Measurements from ENCODE around the gene AHCYL2.
A peak's percentile ranks its signal among the peaks of the same experiment; 100 is the strongest.
"Not testable (repeated sequence)": the region's sequence is repeated elsewhere in the genome, so short reads cannot be mapped to it uniquely, and the experiment has no call there.

Gene AHCYL2

DNA sequence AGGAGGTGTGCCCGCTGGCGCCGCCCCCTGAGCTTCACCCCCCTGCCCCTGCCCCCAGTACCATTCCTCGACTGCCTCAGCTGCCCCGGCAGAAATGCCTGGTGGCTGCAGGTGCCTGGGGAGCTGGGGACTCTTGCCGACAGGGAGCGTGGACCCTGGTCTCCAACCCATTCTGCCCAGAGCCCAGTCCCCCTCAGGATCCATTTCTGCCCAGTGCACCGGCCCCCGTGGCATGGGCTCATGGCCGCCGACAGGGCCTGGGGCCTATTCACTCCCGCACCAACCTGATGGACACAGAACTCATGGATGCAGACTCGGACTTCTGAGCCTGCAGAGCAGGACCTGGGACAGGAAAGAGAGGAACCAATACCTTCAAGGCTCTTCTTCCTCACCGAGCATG lies 12.7 kb upstream of the AHCYL2 start:
- DNase-seq (ENCODE audit: low read depth) = no peak
- H3K4me3 ChIP-seq (ENCODE audit: low read depth, low read length) = no peak overlapping the region
- TF ChIP-seq MYC (IDR thresholded peaks at IDR 0.05; ENCODE audit: low read depth, low read length) (no peak), POLR2A (IDR thresholded peaks at IDR 0.05; ENCODE audit: extremely low read depth, insufficient read length) (no peak)
- TF ChIP-seq, protein P1, sequence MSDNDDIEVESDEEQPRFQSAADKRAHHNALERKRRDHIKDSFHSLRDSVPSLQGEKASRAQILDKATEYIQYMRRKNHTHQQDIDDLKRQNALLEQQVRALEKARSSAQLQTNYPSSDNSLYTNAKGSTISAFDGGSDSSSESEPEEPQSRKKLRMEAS (IDR thresholded peaks at IDR 0.05; ENCODE audit: low read depth, low read length) = no peak
- TF ChIP-seq, protein P2, sequence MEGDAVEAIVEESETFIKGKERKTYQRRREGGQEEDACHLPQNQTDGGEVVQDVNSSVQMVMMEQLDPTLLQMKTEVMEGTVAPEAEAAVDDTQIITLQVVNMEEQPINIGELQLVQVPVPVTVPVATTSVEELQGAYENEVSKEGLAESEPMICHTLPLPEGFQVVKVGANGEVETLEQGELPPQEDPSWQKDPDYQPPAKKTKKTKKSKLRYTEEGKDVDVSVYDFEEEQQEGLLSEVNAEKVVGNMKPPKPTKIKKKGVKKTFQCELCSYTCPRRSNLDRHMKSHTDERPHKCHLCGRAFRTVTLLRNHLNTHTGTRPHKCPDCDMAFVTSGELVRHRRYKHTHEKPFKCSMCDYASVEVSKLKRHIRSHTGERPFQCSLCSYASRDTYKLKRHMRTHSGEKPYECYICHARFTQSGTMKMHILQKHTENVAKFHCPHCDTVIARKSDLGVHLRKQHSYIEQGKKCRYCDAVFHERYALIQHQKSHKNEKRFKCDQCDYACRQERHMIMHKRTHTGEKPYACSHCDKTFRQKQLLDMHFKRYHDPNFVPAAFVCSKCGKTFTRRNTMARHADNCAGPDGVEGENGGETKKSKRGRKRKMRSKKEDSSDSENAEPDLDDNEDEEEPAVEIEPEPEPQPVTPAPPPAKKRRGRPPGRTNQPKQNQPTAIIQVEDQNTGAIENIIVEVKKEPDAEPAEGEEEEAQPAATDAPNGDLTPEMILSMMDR (IDR thresholded peaks at IDR 0.05; ENCODE audit: low read depth, low read length) = no peak

DNA sequence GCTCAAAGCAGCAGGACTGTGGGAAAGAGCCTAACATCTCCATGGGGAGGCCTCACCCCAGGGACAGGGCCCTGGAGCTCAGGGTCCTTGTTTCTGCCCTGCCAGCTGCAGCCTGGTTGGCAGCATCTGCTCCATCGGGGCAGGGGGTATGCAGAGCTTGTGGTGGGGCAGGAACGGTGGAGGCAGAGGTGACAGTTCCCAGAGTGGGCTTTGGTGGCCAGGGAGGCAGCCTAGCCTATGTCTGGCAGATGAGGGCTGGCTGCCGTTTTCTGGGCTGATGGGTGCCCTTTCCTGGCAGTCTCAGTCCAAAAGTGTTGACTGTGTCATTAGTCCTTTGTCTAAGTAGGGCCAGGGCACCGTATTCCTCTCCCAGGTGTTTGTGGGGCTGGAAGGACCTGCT lies 12.2 kb upstream of the AHCYL2 start:
- H3K4me3 ChIP-seq (ENCODE audit: low read depth, low read length) = no peak overlapping the region
- no peak for DNase-seq (ENCODE audit: low read depth)
- TF ChIP-seq, protein P1 (IDR thresholded peaks at IDR 0.05; ENCODE audit: low read depth, low read length) = no peak
- no peak for TF ChIP-seq MYC (IDR thresholded peaks at IDR 0.05; ENCODE audit: low read depth, low read length)
- TF ChIP-seq POLR2A (IDR thresholded peaks at IDR 0.05; ENCODE audit: extremely low read depth, insufficient read length) = no peak
- TF ChIP-seq, protein P2 (IDR thresholded peaks at IDR 0.05; ENCODE audit: low read depth, low read length) = no peak

DNA sequence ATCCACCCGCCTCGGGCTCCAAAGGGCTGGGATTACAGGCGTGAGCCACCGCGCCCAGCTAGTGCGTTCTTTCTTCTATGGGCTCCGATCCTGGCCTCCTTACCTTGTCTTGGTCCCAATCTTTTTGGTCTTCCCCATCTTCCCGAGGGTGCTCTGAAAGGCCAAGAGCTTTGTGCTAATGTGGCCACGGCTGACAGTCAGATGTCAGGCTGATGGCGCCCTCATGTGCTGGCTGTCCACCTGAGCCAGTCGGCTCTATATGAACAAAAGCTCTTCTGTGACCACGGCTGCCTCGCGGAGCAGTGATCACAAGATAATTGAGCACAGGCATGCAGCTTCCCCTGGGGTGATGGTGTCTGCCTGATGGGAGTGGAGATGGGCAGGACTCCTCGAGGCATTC lies 11.0 kb upstream of the AHCYL2 start:
- TF ChIP-seq POLR2A (IDR thresholded peaks at IDR 0.05; ENCODE audit: extremely low read depth, insufficient read length) = no peak
- TF ChIP-seq MYC (IDR thresholded peaks at IDR 0.05; ENCODE audit: low read depth, low read length) = no peak
- TF ChIP-seq, protein P1 (IDR thresholded peaks at IDR 0.05; ENCODE audit: low read depth, low read length) = no peak
- TF ChIP-seq, protein P2 (IDR thresholded peaks at IDR 0.05; ENCODE audit: low read depth, low read length) = no peak
- peak; percentile 71 for DNase-seq (ENCODE audit: low read depth)
- no peak overlapping the region for H3K4me3 ChIP-seq (ENCODE audit: low read depth, low read length)

DNA sequence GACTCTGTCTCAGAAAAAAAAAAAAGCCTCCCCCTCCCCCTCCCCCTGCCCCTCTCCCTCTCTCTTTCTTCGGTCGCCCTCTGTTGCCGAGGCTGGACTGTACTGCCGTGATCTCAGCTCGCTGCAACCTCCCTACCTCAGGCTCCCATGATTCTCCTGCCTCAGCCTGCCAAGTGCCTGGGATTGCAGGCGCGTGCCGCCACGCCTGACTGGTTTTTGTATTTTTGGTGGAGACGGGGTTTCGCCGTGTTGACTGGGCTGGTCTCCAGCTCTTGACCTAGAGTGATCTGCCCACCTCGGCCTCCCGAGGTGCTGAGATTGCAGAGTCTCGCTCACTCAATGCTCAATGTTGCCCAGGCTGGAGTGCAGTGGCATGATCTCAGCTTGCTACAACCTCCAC lies 9.1 kb upstream of the AHCYL2 start:
- not testable (repeated sequence) for DNase-seq (ENCODE audit: low read depth); H3K4me3 ChIP-seq (ENCODE audit: low read depth, low read length)

DNA sequence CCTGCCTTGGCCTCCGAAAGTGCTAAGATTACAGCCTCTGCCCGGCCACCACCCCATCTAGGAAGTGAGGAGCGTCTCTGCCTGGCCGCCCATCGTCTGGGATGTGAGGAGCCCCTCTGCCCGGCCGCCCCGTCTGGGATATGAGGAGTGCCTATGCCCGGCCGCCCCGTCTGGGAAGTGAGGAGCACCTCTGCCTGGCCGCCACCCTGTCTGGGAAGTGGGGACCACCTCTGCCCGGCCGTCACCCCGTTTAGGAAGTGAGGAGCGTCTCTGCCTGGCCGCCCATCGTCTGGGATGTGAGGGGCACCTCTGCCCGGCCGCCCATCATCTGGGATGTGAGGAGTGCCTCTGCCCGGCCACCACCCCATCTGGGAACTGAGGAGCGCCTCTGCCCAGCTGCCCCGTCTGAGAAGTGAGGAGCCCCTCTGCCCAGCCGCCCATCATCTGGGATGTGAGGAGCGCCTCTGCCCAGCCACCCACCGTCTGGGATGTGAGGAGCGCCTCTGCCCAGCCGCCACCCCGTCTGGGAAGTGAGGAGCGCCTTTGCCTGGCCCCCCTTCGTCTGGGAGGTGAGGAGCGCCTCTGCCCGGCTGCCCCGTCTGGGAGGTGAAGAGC lies 8.6 kb upstream of the AHCYL2 start:
- H3K4me3 ChIP-seq (ENCODE audit: low read depth, low read length); DNase-seq (ENCODE audit: low read depth): not testable (repeated sequence)

DNA sequence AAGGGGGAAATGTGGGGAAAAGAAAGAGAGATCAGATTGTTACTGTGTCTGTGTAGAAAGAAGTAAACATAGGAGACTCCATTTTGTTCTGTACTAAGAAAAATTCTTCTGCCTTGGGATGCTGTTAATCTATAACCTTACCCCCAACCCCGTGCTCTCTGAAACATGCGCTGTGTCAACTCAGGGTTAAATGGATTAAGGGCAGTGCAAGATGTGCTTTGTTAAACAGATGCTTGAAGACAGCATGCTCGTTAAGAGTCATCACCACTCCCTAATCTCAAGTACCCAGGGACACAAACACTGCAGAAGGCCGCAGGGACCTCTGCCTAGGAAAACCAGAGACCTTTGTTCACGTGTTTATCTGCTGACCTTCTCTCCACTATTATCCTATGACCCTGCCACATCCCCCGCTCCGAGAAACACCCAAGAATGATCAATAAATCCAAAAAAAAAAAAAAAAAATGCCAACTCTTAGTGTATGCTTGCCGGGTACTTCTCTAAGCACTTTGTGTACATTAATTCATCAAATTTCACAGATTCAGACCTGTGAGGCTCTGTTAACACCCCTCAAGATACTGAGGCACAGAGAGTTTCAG lies 7.9 kb upstream of the AHCYL2 start:
- DNase-seq (ENCODE audit: low read depth); H3K4me3 ChIP-seq (ENCODE audit: low read depth, low read length): not testable (repeated sequence)

DNA sequence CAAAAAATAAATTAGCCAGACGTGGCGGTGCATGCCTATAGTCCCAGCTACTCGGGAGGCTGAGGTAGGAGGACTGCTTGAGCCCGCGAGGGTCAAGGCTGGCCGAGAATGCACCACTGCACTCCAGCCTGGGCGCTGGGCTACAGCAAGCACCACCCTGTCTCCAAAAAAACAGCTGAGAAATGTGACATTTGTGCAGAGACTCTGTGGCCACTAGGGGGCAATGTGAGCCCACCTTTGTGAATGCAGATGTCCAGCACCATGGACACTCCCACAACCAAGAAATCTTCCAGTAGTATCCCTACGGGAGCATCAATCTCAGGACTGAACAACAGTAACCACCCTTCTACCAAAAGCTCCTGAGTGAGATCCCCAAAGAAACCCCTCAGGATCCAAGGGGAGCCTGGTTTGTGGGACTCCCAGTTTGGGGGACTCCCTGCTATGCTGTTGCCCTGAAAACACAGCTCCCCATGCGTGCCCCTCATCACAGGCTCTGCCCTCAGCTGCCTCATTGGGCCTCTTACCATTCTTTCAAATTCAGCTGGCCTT lies 6.2 kb upstream of the AHCYL2 start:
- TF ChIP-seq MYC (IDR thresholded peaks at IDR 0.05; ENCODE audit: low read depth, low read length) (no peak; the same call in 1 of the 2 replicates), POLR2A (IDR thresholded peaks at IDR 0.05; ENCODE audit: extremely low read depth, insufficient read length) (no peak)
- TF ChIP-seq, protein P1 (IDR thresholded peaks at IDR 0.05; ENCODE audit: low read depth, low read length) = 0 out of 2 replicates have a peak, but pooled peaks have one; percentile 27
- TF ChIP-seq, protein P2 (IDR thresholded peaks at IDR 0.05; ENCODE audit: low read depth, low read length) = peak; percentile 93
- peak; percentile 85 for DNase-seq (ENCODE audit: low read depth)

DNA sequence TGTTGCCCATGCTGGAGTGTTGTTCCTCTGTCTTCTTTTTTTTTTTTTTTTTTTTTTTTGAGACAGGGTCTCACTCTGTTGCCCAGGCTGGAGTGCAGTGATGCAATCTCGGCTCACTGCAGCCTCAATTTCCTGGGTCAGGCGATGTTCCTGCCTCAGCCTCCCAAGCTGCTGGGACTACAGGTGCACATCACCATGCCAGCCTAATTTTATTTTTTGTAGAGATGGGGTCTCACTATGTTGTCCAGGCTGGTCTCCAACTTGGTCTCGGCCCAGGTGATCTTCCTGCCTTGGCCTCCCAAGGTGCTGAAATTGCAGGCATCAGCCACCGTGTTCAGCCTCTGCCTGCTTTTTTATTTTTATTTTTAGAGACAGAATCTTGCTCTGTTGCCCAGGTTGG lies 5.7 kb upstream of the AHCYL2 start:
- H3K4me3 ChIP-seq (ENCODE audit: low read depth, low read length); DNase-seq (ENCODE audit: low read depth): not testable (repeated sequence)

More for the DNA sequence above, 6.2 kb upstream of the AHCYL2 start:
- H3K4me3 ChIP-seq (ENCODE audit: low read depth, low read length) = no peak overlapping the region

All from NB4 (cell line).